Panc1 (cell line): ENCODE results near the gene BBC3. TPM values are rescaled to one million over a fixed set of nuclear protein-coding genes. Genes with fewer than 3 reads are reported as not detected.

Experiments used
- ATAC-seq: fragments of 200-7000 bp; cut with Tn5 transposase; 2 replicates; pipeline ENCODE4 v1.9.1; 2020; ENCODE audit warnings: mild to moderate bottlenecking, moderate library complexity
- BruUV-seq: library from RNA; stranded (reverse); fragments of 400-500 nt; replicated peaks from 2 replicates; lab custom pipeline; 2021; lab: Mats Ljungman, UMichigan
- CTCF ChIA-PET: fragments of 300-600 bp; sonication (Branson Sonifier 250); formaldehyde crosslinking; loops from one replicate; lab custom pipeline; 2022; ENCODE audit warnings: antibody characterized with exemption; lab: Charles Lee
- POLR2A ChIA-PET: fragments of 300-600 bp; sonication (Branson Sonifier 250); formaldehyde crosslinking; loops from one replicate; lab custom pipeline; 2022; ENCODE audit warnings: antibody characterized with exemption; lab: Charles Lee
- DNase-seq: peaks from one replicate; pipeline ENCODE4 v3.0.0-alpha.2; 2010; ENCODE audit warnings: low read depth, low spot score
- H3K27ac ChIP-seq: 2 replicates; pipeline ENCODE4 v1.5.1; 2011; ENCODE audit warnings: mild to moderate bottlenecking, low read length, inconsistent platforms
- H3K27me3 ChIP-seq: fragments of 200-500 bp; sonication (Bioruptor generic); 2 replicates; pipeline ENCODE4 v1.6.0; 2014; ENCODE audit warnings: low read length, inconsistent platforms; ENCODE audit not compliant: control insufficient read depth, insufficient read depth
- H3K36me3 ChIP-seq: fragments of 200-500 bp; sonication (Bioruptor generic); 2 replicates; pipeline ENCODE4 v1.5.1; 2014; ENCODE audit warnings: inconsistent platforms, mild to moderate bottlenecking, low read length, moderate library complexity; ENCODE audit not compliant: control insufficient read depth, insufficient read depth
- H3K4me1 ChIP-seq: 2 replicates; pipeline ENCODE4 v1.5.1; 2011; ENCODE audit warnings: inconsistent platforms, mild to moderate bottlenecking, low read length, moderate library complexity; ENCODE audit not compliant: control insufficient read depth, insufficient read depth
- H3K4me3 ChIP-seq, 2 experiments: 2 replicates each; pipeline ENCODE4 v1.5.1; 2011 to 2012; ENCODE audit warnings: low read depth in 2 of 2, low read length in 2 of 2, mild to moderate bottlenecking in 2 of 2, inconsistent platforms in 1 of 2, moderate library complexity in 1 of 2
- H3K9me3 ChIP-seq: fragments of 200-500 bp; sonication (Bioruptor generic); 2 replicates; pipeline ENCODE4 v1.5.1; 2014; ENCODE audit warnings: low read depth, mild to moderate bottlenecking, inconsistent platforms, low read length, moderate library complexity; ENCODE audit not compliant: control insufficient read depth, insufficient read depth
- CTCF ChIP-seq: fragments of 450-650 bp; IDR thresholded peaks from 2 replicates; pipeline ENCODE4 v1.5.1; 2017; ENCODE audit warnings: mild to moderate bottlenecking
- POLR2AphosphoS5 ChIP-seq: IDR thresholded peaks from 2 replicates; pipeline ENCODE4 v1.6.1; 2012; ENCODE audit warnings: mild to moderate bottlenecking, low read depth, low read length, moderate library complexity
- SIN3A ChIP-seq: IDR thresholded peaks from 2 replicates; pipeline ENCODE4 v1.6.1; 2012; ENCODE audit warnings: low read depth, mild to moderate bottlenecking, low read length, moderate library complexity, borderline replicate concordance; ENCODE audit not compliant: insufficient read depth
- TCF7L2 ChIP-seq: IDR thresholded peaks from 2 replicates; pipeline ENCODE4 v1.6.1; 2011; ENCODE audit warnings: mild to moderate bottlenecking, low read depth, low read length, inconsistent platforms
- in situ Hi-C: cut with HindIII; loops from 2 replicates; pipeline ENCODE4 v1.10.0; 2016; ENCODE audit warnings: low sequenced_read_pairs, low pct_unique_long_range_greater_than_20kb
- intact Hi-C: fragments of 100-400 bp; cut with micrococcal nuclease; formaldehyde crosslinking; loops from one replicate; pipeline ENCODE4 v1.10.0; 2022; ENCODE audit not compliant: unreplicated experiment
- total RNA-seq: library from RNA; stranded (reverse); gene quantifications from one replicate; pipeline ENCODE4 v1.2.1, GENCODE V29; 2021; ENCODE audit not compliant: unreplicated experiment
- TF ChIP-seq, protein P1 (sequence below), 2 experiments: IDR thresholded peaks; 2 replicates each; pipeline ENCODE4 v1.6.1; 2011 to 2012; ENCODE audit warnings: low read depth in 2 of 2, control low read depth in 1 of 2, low read length in 1 of 2, mild to moderate bottlenecking in 1 of 2, moderate library complexity in 1 of 2; ENCODE audit not compliant: insufficient read depth in 1 of 2

Gene BBC3
- total RNA-seq, 1 experiment from 2014 or later, result 7.6 TPM

- Histone ChIP-seq H3K9me3 (no peaks in the 10 kb centered on the region), H3K4me3 (no peak overlapping the region), H3K36me3 (peaks cover 2% of the 10 kb centered on the region; the same call in 1 of the 2 replicates), H3K27ac (peak overlapping the region; percentile 82; the same call in 1 of the 2 replicates), H3K27me3 (no peaks in the 10 kb centered on the region), H3K4me1 (peaks cover 45% of the 10 kb centered on the region)
- CTCF ChIA-PET, result no interaction called here
- TF ChIP-seq, protein P1, sequence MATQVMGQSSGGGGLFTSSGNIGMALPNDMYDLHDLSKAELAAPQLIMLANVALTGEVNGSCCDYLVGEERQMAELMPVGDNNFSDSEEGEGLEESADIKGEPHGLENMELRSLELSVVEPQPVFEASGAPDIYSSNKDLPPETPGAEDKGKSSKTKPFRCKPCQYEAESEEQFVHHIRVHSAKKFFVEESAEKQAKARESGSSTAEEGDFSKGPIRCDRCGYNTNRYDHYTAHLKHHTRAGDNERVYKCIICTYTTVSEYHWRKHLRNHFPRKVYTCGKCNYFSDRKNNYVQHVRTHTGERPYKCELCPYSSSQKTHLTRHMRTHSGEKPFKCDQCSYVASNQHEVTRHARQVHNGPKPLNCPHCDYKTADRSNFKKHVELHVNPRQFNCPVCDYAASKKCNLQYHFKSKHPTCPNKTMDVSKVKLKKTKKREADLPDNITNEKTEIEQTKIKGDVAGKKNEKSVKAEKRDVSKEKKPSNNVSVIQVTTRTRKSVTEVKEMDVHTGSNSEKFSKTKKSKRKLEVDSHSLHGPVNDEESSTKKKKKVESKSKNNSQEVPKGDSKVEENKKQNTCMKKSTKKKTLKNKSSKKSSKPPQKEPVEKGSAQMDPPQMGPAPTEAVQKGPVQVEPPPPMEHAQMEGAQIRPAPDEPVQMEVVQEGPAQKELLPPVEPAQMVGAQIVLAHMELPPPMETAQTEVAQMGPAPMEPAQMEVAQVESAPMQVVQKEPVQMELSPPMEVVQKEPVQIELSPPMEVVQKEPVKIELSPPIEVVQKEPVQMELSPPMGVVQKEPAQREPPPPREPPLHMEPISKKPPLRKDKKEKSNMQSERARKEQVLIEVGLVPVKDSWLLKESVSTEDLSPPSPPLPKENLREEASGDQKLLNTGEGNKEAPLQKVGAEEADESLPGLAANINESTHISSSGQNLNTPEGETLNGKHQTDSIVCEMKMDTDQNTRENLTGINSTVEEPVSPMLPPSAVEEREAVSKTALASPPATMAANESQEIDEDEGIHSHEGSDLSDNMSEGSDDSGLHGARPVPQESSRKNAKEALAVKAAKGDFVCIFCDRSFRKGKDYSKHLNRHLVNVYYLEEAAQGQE (IDR thresholded peaks at IDR 0.05; ENCODE audit: insufficient read depth in 1 of 2, low read depth in 2 of 2, low read length in 1 of 2), result no peak
- TF ChIP-seq CTCF, result no peak
- TF ChIP-seq SIN3A, result no peak
- no peak for TF ChIP-seq TCF7L2
- no peak for TF ChIP-seq POLR2AphosphoS5
- ATAC-seq (no peak), DNase-seq (no peak)
- intact Hi-C loops, result no loop called here
- BruUV-seq, result no TSS peak
- POLR2A ChIA-PET, result no interaction called here
- in situ Hi-C loops, result no loop called here
These were observed 43.2 kb downstream of the BBC3 start for GRCh38 chr19:47187797-47188196.

GRCh38 chr19:47187335-47187655 lies 43.7 kb downstream of the BBC3 start:
- DNase-seq (no peak), ATAC-seq (no peak)
- Histone ChIP-seq H3K27ac (peak overlapping the region; percentile 50; the same call in 1 of the 2 replicates), H3K27me3 (no peaks in the 10 kb centered on the region), H3K4me3 (no peak overlapping the region), H3K4me1 (peaks cover 45% of the 10 kb centered on the region), H3K36me3 (peaks cover 2% of the 10 kb centered on the region; the same call in 1 of the 2 replicates), H3K9me3 (no peaks in the 10 kb centered on the region)
- in situ Hi-C loops (no loop called here), intact Hi-C loops (no loop called here)
- ChIA-PET POLR2A (no interaction called here), CTCF (no interaction called here)
- BruUV-seq, result no TSS peak
- TF ChIP-seq, protein P1 (IDR thresholded peaks at IDR 0.05; ENCODE audit: insufficient read depth in 1 of 2, low read depth in 2 of 2, low read length in 1 of 2), result no peak
- TF ChIP-seq SIN3A (no peak), TCF7L2 (no peak), CTCF (no peak), POLR2AphosphoS5 (no peak)
